Ishikawa (cell line): Measurements from ENCODE around the gene RPEL1.

Experiments used
- CEBPB ChIP-seq: IDR thresholded peaks from 2 replicates; pipeline ENCODE4 v1.6.1; 2012
- CREB1 ChIP-seq: IDR thresholded peaks from 2 replicates; pipeline ENCODE4 v1.6.1; 2012; ENCODE audit warnings: low read depth
- EGR1 ChIP-seq: IDR thresholded peaks from 2 replicates; pipeline ENCODE4 v1.6.1; 2012
- EP300 ChIP-seq: IDR thresholded peaks from 2 replicates; pipeline ENCODE4 v1.6.1; 2012; ENCODE audit warnings: borderline replicate concordance
- FOXM1 ChIP-seq: IDR thresholded peaks from 2 replicates; pipeline ENCODE4 v1.6.1; 2012; ENCODE audit warnings: low read depth, borderline replicate concordance
- NFIC ChIP-seq: IDR thresholded peaks from 2 replicates; pipeline ENCODE4 v1.6.1; 2012
- RAD21 ChIP-seq: IDR thresholded peaks from 2 replicates; pipeline ENCODE4 v1.6.1; 2012; ENCODE audit warnings: low read depth
- REST ChIP-seq: IDR thresholded peaks from 2 replicates; pipeline ENCODE4 v1.6.1; 2012; ENCODE audit warnings: low read depth, mild to moderate bottlenecking
- TAF1 ChIP-seq: IDR thresholded peaks from 2 replicates; pipeline ENCODE4 v1.6.1; 2012; ENCODE audit warnings: low read depth, mild to moderate bottlenecking
- TCF12 ChIP-seq: IDR thresholded peaks from 2 replicates; pipeline ENCODE4 v1.6.1; 2012; ENCODE audit warnings: low read depth
- TEAD4 ChIP-seq: IDR thresholded peaks from 2 replicates; pipeline ENCODE4 v1.6.1; 2012
- YY1 ChIP-seq: IDR thresholded peaks from 2 replicates; pipeline ENCODE4 v1.6.1; 2012; ENCODE audit warnings: low read depth
- ZBTB7A ChIP-seq: IDR thresholded peaks from 2 replicates; pipeline ENCODE4 v1.6.1; 2012; ENCODE audit warnings: low read depth
- TF ChIP-seq, protein P1 (sequence below): IDR thresholded peaks from 2 replicates; pipeline ENCODE4 v1.6.1; 2012
- TF ChIP-seq, protein P2 (sequence below): IDR thresholded peaks from 2 replicates; pipeline ENCODE4 v1.6.1; 2012

RPEL1 gene

GRCh38 chr10:103282961-103283360 is 37.3 kb downstream of the RPEL1 start:
- TF ChIP-seq YY1 (no peak), TAF1 (no peak), ZBTB7A (no peak), NFIC (no peak), TEAD4 (no peak), CREB1 (no peak), TCF12 (no peak)
- TF ChIP-seq, protein P1, sequence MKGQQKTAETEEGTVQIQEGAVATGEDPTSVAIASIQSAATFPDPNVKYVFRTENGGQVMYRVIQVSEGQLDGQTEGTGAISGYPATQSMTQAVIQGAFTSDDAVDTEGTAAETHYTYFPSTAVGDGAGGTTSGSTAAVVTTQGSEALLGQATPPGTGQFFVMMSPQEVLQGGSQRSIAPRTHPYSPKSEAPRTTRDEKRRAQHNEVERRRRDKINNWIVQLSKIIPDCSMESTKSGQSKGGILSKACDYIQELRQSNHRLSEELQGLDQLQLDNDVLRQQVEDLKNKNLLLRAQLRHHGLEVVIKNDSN: no peak
- TF ChIP-seq, protein P2, sequence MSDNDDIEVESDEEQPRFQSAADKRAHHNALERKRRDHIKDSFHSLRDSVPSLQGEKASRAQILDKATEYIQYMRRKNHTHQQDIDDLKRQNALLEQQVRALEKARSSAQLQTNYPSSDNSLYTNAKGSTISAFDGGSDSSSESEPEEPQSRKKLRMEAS: no peak

- no peak for TF ChIP-seq REST
- TF ChIP-seq, protein P1: no peak
- no peak for TF ChIP-seq TEAD4
- no peak for TF ChIP-seq YY1
- TF ChIP-seq NFIC: no peak
- TF ChIP-seq EP300: no peak
- no peak for TF ChIP-seq EGR1
- TF ChIP-seq, protein P2: no peak
- TF ChIP-seq TCF12: no peak
- no peak for TF ChIP-seq CREB1
- no peak for TF ChIP-seq CEBPB
- TF ChIP-seq RAD21: no peak
- no peak for TF ChIP-seq FOXM1
- no peak for TF ChIP-seq TAF1
- no peak for TF ChIP-seq ZBTB7A
These were observed 38.5 kb downstream of the RPEL1 start for GRCh38 chr10:103284170-103284569.

DNA sequence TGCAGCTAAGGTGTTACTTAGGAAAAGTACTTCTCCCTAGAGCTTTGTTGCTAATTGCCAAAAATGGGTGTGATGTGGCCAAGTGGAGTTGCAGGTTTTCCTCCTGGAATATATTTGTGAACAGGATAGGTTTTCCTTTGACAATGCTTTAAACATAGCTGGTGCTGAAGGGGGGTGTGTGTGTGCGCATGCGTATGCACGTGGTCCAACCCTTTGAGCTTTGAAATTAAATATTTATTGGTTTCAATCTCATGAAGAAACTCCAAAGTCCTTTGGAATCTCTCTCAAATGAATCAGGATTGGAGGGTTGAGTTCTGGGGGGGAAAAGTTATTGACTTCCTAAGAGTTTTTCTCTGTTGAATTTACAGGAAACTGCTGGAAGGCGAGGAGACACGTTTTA is 42.3 kb downstream of the RPEL1 start:
- no peak for TF ChIP-seq TAF1

DNA sequence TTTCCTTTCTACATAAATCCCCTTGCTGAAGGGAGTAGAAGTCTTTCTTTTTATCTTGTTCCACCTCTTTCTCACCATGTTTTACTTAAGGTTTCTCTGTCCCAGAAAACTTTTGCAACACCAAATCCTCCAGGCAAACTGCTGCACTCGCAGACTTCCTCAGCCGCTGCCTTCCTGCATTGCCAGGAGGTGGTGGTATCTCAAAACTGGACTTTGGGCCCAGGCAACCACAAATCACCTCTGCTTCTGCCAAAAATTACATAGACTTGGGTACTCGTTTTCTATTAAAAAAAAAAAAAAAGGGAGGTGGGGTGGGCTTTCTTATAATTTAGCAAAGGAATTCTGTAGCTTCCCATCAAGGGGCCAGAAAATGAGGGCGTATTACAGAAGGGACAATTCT is 45.9 kb downstream of the RPEL1 start:
- TF ChIP-seq CREB1 (no peak), TAF1 (no peak), NFIC (no peak), YY1 (no peak), CEBPB (no peak), RAD21 (no peak), EP300 (no peak), EGR1 (no peak), REST (no peak), TEAD4 (no peak), ZBTB7A (no peak), FOXM1 (no peak), TCF12 (no peak)
- TF ChIP-seq, protein P2: no peak
- TF ChIP-seq, protein P1: no peak

GRCh38 chr10:103295374-103296015 is 49.8 kb downstream of the RPEL1 start:
- TF ChIP-seq, protein P1: no peak
- no peak for TF ChIP-seq FOXM1
- no peak for TF ChIP-seq ZBTB7A
- TF ChIP-seq TAF1: no peak
- no peak for TF ChIP-seq EGR1
- TF ChIP-seq TCF12: no peak
- TF ChIP-seq RAD21: no peak
- TF ChIP-seq, protein P2: no peak
- no peak for TF ChIP-seq EP300
- no peak for TF ChIP-seq TEAD4
- TF ChIP-seq NFIC: no peak
- TF ChIP-seq CEBPB: no peak
- TF ChIP-seq YY1: no peak
- TF ChIP-seq REST: no peak
- no peak for TF ChIP-seq CREB1
